GM20000 (cell line): ENCODE results near the gene SAE1.

Experiments
- DNase-seq: peaks from one replicate; pipeline ENCODE4 v3.0.0; 2012; ENCODE audit warnings: low spot score
- CTCF ChIP-seq: IDR thresholded peaks from 2 replicates; pipeline ENCODE4 v1.5.1; 2012; ENCODE audit warnings: mild to moderate bottlenecking, control low read depth; ENCODE audit errors: extremely low read depth, missing control alignments

Gene SAE1

GRCh38 chr19:47093841-47094240, 36.8 kb upstream of the SAE1 start:
- TF ChIP-seq CTCF: no peak
- DNase-seq: peak; percentile 82

- no peak for TF ChIP-seq CTCF
- peak; percentile 52 for DNase-seq
Observed at GRCh38 chr19:47094557-47095475, 35.8 kb upstream of the SAE1 start.

GRCh38 chr19:47095476-47096099, 35.0 kb upstream of the SAE1 start:
- no peak for TF ChIP-seq CTCF
- no peak for DNase-seq

GRCh38 chr19:47096100-47096704, 34.4 kb upstream of the SAE1 start:
- TF ChIP-seq CTCF: no peak
- DNase-seq: no peak

GRCh38 chr19:47096721-47097120, 33.9 kb upstream of the SAE1 start:
- no peak for DNase-seq
- TF ChIP-seq CTCF: no peak

- DNase-seq: no peak
- TF ChIP-seq CTCF: no peak
Observed at GRCh38 chr19:47097396-47098201, 33.0 kb upstream of the SAE1 start.
